NCI-H526 treated with DMSO at 0.1 percent for 48 hours (cell line): ENCODE data around the gene HIPK2.

Experiments used
- DNase-seq: peaks from one replicate; lab custom pipeline; 2025; lab: John Stamatoyannopoulos, UW

Gene HIPK2

DNA sequence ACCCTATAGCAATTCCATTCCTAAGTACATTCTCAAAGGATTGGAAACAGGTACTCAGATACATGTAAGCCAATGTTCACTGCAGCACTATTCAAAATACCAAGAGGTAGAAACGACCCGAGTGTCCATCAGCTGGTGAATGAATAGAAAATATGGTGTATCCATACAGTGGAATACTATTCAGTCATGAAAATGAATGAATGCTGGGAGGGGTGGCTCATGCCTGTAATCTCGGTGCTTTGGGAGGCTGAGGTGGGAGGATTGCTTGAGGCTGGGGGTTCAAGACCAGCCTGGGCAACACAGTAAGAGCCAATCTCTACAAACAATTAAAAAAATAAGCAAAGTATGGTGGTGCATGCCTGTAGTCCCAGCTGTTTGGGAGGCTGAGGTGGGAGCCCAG lies 191.5 kb downstream of the HIPK2 start:
- DNase-seq, result no peak

DNA sequence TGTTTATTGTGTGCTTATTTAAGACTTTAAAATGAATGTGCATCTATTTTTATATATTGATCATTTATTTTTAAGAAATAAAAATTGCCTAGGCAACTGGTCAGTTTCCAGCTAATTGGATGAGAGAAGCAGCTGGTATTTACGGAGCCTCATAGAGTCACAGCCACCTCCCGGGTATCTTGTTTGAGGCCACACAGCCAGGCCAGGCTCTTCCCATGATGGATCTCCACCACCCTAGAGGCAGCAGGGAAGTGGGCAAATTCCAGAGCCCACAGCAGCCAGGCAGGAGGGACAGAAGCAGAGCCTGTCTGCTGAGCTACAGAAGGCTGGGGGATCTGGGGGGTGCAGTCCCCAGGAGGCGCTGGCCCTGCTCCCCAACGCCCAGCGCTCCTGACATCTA lies 192.8 kb downstream of the HIPK2 start:
- no peak for DNase-seq

DNA sequence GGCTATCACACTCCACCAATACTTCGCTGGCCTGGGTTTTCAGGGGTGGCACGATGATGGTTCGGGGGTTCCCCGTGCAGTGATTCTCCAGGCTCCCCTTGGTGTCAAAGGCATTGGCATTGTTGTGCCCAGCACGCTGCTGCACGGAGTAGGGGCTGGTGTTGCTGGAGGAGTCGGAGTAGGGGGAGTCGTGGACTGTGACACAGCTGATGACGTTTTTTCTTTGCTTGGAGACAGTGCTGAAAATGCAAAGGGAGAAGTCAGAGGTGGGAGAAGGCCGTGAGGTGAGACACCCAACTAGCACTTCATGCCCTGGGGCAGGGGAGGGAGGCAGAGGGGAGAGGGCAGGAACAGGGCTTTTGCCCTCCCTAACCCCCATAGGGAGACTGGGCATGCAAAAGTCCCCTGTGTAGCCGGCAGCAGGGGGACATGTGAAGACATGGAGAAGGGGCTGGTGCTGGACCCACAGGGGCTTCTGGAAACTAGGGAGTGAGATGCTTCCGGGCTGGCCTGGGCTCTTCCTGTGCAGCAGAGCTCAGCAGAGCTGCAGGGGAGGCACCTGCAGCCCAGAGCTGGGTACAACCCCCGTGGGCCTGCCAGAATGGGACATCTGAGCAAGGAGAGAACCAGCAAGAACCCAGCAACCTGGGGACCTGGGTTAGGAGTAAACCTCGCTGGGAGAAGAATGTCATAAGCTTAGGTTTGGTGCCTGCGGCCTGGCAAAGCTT lies 193.8 kb downstream of the HIPK2 start:
- no peak for DNase-seq

DNA sequence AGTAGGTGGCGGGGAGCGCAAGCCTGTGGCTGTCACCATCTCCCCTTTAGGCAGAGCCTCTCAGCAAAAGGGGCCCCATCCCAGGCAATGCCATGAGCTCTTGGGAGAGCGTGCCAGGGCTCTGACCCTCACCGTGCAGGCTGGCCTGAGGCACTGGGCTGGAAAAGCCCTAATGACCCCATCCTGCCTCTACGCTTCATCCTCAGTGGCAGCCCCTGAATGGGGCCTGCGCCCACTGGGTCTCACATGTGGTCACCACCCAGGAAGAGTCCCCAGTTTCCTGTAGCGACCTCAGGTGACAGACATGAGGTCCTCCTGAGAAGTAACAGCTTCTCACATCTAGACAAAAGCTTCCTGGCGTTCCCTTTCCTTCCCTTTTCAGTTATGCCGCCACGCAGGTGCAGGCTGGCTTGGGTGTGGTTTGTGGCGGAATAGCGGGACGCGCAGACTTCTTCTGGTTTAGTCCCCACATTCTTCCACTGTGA lies 195.1 kb downstream of the HIPK2 start:
- DNase-seq, result no peak

DNA sequence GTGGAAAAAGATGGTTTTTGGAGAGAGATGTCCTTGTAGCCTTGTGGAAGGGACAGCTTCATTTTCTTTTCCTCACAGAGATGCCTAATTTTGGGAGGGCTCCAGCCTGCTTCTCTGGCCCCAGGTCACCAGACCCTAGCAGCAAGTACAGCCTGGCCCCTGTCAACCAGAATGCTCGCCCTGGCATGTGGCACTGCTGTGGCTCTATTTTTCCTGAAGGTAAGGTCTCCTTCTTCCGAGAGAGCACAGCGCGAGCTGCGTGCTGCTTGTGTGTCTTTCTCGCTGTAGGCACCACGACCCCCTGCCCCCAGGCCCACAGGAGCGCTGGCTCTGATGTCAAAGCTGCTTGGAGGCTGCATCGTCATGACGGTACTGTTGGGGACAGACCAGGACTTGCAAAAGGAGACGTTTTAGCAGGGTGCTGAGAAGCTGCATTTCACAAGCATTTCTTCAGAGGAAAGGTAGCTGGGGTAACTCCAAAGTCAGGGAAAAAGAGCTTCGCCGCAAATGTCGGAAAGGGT lies 195.6 kb downstream of the HIPK2 start:
- no peak for DNase-seq

DNA sequence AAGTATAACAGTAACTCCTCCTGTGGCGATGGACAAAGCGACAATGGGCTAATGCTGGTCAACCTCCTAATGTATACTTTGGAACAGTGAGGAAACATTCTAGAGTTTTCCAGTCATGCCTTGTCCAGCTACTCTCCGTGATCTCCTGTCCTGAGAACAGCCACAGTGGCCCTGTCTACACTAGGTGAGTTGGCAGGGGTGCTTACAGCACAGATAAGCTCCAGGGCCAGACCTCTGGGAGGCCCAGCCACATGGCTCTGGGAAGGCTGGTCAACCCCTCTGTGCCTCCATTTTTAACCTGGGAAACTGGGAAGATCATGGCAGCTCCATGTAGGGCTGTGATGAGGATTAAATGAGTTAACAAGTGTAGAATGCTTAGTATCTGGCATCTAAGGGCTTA lies 197.4 kb downstream of the HIPK2 start:
- no peak for DNase-seq

DNA sequence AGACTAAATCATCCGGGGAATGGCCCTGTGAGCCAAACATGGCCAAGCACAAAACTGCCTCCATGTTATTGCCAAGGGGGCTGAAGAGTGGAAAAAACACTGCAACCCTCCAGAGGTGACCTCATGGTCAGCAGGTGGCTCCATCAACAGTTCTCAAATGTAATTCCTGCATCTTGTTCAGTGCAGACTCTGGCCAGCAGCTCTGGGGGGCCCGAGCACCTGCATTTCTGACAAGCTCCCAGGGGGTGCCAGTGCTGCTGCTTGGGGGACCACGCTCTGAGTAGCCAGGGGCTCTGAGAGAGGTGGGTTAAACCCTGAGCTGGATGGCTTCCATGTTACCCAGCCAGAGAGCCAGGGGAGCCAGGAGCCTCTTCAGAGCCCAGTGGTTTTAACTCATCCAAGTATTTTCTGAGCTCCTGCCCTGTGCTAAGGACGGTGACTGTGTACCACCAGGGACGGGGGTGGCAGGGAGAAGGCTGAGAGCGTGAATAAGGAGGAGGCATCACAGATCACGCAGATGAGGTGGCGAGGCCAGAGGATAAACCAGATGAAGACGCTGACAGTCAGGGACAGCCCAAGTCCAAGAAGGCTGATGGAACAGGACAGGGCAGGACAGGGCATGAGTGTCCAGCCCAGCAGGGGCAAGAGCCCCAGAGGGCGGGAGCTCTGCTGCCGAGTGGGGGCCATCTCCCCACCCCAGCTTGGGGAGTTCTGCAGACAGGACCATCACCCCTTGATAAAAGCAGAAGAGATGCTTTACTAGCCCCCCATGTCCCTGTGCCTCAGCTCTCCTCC lies 201.4 kb downstream of the HIPK2 start:
- no peak for DNase-seq

DNA sequence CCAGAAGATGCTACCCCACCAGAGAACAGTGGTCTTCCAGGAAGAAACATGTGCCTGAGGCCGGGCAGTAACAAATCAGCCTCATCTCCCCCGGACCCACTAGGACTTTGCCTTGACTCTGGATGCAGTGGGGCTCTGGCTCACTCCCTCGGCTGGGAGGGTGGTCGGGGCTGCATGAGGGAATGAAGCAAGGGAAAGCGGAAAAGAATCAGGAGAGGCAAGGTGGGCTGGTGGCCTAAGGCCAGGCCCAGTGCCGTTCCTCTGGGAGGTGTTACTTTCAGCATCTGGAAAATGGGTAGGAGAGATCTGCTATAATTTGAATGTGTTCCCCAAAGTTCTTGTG lies 202.5 kb downstream of the HIPK2 start:
- no peak for DNase-seq

DNA sequence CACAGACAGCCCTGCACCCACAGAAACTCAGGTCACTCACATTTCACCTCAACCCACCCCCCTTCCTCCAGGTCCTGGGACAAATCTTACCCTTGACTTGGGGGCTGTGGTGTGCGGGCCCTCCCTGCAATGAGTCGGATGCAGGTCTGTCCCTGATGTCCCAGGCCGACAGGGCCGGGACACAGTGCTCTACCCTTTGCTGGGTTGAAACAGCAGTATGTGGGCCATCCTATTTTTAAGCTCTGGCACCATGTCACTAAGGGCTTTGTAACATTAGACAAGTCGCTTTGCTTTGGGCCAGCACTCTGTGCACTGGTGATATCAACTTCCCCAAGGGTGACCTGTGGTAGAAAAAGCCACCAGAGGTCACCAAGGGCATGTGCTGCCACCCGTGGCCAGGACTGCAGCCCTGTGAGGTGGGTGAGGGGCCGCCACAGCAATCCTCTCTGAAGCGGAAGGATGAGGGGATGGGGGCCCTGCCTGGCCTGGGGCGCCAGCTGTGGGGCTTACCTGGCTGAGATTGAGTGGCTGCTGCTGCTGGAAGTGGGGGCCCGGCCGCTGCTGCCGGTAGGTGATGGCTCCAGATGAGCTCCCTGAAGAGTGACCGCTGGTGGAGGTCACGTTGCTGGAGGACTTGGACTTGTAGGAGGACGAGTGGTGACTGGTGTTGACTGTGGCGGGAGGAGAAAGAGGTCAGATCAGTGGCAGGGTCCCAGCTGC lies 203.0 kb downstream of the HIPK2 start:
- DNase-seq, result no peak

DNA sequence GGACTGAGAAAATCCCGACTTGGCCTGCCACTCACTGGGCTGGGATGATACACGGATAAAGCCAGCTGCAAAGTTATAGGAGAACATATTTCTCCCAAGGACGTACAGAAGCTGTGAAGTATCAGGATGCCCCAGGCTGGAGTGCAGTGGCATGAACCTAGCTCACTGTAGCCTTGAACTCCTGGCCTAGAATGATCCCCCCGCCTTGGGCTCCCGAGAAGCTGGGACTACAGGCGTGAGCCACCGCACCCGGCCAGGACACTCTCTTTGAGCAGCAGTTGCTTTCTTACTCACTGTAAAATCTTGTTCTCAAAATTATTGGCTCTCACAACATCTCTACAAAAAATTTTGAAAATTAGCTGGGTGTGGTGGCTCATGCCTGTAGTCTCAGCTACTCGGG lies 203.9 kb downstream of the HIPK2 start:
- DNase-seq, result no peak

DNA sequence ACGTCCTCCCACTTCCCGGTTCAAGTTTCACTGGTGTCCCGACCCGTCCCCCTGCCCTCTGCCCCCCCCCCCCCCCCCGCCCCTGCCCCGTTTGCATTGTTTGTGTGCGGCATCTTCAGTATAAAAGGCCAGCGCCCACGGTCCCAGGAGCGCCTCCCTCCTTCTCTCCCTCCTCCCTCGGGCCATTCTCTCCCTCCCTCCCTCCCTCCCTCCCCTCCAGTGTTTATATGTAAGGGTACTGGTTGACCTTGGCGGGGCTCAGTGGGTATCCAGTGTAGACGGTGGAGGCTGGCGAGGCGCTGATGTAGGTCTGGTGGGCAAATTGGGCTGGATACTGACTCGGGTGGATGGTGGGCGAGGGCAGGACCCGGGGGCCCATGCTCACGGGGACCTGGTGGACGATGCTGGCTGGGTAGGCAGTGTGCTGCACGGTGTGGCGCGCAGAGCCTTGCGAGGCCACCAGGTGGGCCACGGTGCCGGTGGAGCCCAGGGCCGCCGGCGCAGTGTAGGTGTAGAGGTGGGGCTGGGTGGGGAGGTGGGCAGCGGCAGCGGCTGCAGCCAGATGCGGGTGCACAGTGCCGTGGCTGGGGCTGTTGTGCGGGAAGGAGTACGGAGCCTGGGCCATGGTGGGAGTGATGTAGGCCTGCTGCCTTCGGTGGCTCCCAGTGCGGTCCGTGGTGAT lies 205.0 kb downstream of the HIPK2 start:
- no peak for DNase-seq

DNA sequence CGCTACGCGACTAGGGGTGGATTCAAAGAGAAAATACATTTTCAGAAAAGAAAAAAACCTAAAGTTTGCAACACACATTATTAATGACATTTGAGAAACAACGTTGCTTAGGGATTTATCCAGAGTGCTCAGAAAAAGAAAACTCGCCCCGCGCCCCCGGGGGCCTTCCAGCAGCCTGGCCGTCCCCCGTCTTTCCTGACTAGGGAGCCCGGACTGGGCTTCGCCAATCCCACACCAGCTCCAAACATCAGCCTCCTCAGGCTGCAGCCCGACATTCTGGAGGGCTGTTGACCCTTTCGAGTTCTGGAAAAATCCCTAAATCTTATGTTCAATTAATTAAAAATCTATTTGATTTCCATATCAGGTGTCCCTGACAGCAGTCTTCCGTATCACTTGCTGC lies 205.7 kb downstream of the HIPK2 start:
- DNase-seq, result no peak

DNA sequence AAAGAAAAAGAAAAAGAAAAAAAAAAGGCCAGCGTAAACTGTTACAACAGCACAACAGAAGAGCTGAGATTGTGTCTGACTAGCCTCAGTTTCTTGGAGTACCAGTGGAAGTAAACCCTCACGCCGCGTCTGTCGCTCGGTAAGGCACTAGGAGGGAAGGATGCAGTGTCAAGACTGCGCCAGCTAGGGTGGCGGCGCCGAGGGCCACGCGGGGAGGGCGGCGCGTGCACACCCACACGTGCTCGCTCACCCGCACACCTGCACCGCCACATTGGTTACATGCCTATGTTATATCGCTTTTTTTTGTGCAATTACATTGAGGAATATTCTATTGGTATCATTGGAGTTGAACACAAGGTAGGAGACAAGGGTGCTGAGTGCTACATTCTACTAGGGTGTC lies 206.1 kb downstream of the HIPK2 start:
- no peak for DNase-seq

DNA sequence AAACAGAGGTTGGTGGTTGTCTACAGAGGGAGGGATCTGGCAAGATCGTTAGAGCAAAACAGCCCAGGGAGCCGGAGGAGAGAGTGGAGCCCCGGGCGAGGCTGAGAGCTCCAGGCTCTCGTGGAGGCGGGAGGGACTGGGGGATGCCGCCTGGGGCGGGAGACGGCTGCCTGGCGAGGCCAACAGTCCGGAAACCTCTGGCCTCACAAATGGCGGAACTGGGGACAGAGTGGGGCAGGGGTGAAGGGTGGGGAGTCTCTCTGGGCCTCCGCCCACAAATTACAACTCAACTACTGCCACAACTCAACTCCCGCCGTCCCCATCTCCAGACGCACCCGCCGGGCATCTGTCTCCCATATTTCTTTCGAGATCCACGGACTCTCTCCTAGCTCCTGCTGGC lies 206.6 kb downstream of the HIPK2 start:
- no peak for DNase-seq

DNA sequence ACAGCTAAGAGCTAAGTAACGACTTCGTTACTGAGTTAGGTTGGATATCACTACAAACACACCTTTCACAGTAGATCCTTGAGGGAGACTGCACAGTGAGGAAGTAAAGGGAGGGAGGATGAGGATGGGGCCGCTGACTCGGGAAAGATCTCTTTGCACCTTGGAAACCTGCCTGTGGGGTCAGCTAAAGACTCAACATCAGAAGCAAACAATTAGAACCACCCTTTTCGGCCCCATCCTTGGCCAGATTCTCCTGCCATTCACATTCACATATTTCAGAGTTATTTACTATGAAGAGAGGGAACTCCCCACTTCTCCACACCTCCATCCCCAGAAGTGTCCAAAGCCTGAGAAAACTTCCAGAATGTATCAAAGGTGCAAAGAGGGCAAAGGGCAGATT lies 207.2 kb downstream of the HIPK2 start:
- DNase-seq, result no peak

DNA sequence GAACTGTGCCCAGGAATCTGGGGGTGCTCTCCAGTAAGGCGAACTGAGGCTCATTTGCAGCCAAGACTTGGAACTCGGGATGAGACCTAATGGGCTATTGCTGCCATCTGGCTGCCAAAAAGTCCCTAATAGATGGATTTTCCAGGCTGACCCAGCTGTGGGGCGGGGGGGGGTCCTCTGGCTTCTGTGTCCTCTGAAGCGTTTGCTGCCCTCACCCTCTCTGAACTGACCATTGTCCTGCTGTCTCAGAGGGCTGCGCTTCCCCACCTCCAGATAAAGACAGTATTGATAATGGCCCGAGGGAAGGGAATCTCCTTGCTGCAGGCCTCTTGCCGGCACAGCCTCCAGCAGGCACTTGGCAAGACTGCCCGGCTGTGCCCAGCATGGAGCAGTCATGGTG lies 207.7 kb downstream of the HIPK2 start:
- DNase-seq, result no peak

DNA sequence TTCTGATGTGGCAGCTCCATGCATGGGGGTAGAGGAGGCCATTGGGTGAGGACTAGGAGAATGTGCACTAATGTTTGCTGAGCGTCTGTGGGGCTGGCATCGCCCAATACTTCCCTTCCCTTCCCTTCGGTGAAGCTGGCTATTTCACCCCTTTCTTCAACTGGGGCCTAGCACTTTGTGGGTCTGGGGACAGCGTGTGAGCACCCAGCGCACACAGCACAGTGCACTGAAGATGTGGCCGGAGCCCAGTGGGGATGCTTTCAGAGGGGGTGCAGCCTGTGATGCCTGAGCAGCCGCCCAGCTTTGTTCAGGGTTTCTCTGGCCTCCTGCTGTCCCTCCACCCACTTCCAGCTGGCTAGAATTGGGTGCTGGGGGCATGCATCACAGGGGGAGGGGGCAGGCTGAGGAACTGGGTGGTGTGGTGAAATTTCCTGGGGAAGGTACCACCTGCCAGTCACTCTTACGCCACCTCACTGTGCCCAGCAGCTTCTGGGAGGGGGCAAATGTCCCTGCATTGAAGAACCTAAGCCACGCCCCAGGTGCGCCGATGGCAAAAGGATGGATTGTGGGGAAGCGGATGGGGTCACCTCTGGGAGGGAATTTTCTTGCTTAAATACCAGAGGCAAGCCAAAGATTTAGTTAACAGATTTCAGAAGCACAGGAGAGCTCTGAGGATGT lies 208.8 kb downstream of the HIPK2 start:
- DNase-seq, result no peak

DNA sequence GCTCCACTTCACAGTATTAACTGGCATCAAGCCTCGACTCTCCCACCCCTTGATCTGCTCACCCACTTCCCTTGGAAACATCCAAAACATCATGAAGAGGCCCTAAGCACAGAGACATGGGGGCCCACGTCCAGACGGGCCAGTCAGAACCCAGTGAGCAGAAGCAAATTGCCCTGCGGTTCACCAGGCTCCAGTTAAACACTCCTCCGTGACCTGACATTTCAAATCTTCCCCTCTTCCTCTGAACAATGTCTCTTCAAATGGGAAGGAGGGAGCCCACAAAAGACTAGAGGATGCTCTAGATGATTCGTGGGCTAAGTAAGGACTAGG lies 209.5 kb downstream of the HIPK2 start:
- no peak for DNase-seq

DNA sequence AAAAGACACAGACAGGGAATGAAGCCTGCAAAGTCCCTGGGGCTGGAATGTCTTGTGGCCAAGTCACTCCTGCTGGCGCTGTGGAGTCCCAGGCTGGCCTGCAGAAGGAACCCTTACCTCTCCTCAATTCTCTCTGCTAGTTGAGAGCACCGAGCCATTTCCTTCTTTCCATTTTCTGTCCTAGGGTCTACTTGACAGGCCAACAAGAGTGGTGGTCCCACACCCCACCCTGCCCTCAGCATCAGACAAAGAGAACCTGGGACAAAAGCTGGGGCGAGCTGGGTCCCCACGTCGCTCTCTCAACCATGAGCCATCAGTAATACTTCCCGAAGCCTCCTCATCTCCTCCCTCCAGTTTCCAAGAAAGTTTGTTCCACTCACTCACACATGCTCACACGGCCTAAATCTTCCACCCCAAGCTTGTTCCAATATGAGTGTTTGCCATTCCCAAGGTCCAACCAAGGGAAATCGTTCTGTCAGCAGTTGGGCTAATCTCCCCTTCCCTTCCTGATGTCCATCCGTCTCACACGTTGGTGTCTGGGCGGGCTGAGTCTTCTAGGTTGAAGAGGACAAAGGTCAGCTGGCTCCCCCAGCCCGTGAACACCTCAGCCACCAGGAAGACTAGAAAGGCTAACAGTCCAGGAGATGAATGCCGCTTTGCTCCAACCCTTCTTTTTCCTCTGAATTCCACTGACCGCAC lies 210.0 kb downstream of the HIPK2 start:
- DNase-seq, result no peak

DNA sequence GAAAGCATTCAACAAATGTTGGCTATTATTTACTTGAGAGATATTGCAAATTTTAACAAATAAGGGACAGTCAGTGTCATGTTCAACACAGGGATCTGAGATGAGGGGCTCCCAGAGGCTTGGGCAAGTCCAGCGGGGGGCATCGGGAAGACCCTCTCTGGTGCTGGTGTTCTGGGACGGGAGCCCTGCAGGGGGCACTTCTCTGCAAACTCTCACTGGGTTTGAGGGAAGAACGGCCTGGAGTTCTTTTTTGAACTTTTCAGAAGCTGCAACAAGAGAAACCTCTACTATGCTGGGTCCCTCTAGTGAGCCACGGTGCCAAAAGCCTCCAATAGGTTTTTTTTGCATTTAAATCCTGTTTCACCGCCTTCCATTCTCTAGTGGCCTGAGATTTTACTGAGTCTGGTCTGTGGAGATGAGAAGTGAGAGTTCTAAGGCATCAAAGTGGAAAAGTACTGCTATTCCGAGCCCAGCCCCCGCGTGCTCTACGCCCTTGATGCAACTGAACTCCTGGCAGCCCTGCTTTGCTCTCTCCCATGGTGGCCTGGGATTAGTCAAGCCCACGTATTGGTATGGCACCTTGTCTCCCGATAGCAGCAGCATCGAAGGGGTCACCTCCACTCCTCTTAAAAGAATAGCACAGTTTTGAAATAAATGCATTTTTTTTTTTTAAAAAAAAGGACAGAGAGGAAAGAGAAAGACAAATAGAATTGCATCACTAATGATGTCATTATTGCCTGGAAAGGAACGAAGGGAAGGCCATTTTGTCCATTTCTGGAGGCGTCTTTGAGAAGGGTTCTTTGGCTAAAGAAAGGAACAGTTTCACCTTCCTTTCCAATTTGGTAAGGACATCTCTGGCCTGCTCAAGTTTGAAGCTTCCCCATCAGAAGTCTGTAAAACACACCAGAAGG lies 210.8 kb downstream of the HIPK2 start:
- no peak for DNase-seq
